GM12878 (cell line): ENCODE measurements around the gene ASB15.

ENCODE experiments used
- BCL3 ChIP-seq: IDR thresholded peaks from 2 replicates; pipeline ENCODE4 v1.6.1; 2011; ENCODE audit warnings: borderline replicate concordance, low read depth, mild to moderate bottlenecking, moderate library complexity, low read length; ENCODE audit not compliant: insufficient read depth, poor library complexity, severe bottlenecking
- BHLHE40 ChIP-seq, 2 experiments: fragments of 450-650 bp in 1 of 2; IDR thresholded peaks; 2 replicates each; pipeline ENCODE4 v1.6.1; 2011 to 2017; ENCODE audit warnings: low read depth in 2 of 2, borderline replicate concordance in 1 of 2, improper control_type of control experiment in 1 of 2, low read length in 1 of 2, mild to moderate bottlenecking in 1 of 2
- CEBPB ChIP-seq, 2 experiments: fragments of 150-350 bp in 1 of 2; IDR thresholded peaks; 2 replicates each; pipeline ENCODE4 v1.6.1; 2012 to 2014; ENCODE audit warnings: low read depth in 2 of 2, low read length in 2 of 2, borderline replicate concordance in 1 of 2, inconsistent platforms in 1 of 2
- CHD1 ChIP-seq: IDR thresholded peaks from 2 replicates; pipeline ENCODE4 v1.6.1; 2012; ENCODE audit warnings: low read depth, low read length, improper control_type of control experiment
- CTCF ChIP-seq, 3 experiments: IDR thresholded peaks in 2 of 3; conservative IDR thresholded peaks in 1 of 3; 2 replicates each; pipeline ENCODE4 v1.5.1; 2011; ENCODE audit warnings: low read depth in 3 of 3, low read length in 3 of 3, mild to moderate bottlenecking in 3 of 3, control low read depth in 2 of 3, moderate library complexity in 2 of 3, inconsistent platforms in 1 of 3, mixed read lengths in 1 of 3; ENCODE audit not compliant: control insufficient read depth in 2 of 3, insufficient read depth in 1 of 3; ENCODE audit errors: extremely low read depth in 1 of 3
- E2F8 ChIP-seq: fragments of 450-650 bp; IDR thresholded peaks from 2 replicates; pipeline ENCODE4 v1.6.1; 2018; ENCODE audit warnings: mild to moderate bottlenecking, low read depth, moderate library complexity; ENCODE audit not compliant: partially characterized antibody
- ESRRA ChIP-seq: IDR thresholded peaks from 2 replicates; pipeline ENCODE4 v1.6.1; 2012; ENCODE audit warnings: mild to moderate bottlenecking, low read length, improper control_type of control experiment
- JUND ChIP-seq: IDR thresholded peaks from 2 replicates; pipeline ENCODE4 v1.6.1; 2012; ENCODE audit warnings: low read depth, mild to moderate bottlenecking, low read length, improper control_type of control experiment, moderate library complexity
- POLR2A ChIP-seq: IDR thresholded peaks from 2 replicates; pipeline ENCODE4 v1.6.1; 2011; ENCODE audit warnings: low read depth, mild to moderate bottlenecking, low read length
- POLR2AphosphoS5 ChIP-seq: IDR thresholded peaks from 2 replicates; pipeline ENCODE4 v1.6.1; 2011; ENCODE audit warnings: mild to moderate bottlenecking, low read length, inconsistent platforms
- RAD51 ChIP-seq: fragments of 450-650 bp; IDR thresholded peaks from 2 replicates; pipeline ENCODE4 v1.6.1; 2016; ENCODE audit warnings: moderate library complexity, mild to moderate bottlenecking, inconsistent platforms
- TBL1XR1 ChIP-seq: IDR thresholded peaks from 2 replicates; pipeline ENCODE4 v1.6.1; 2012; ENCODE audit warnings: low read depth, low read length, improper control_type of control experiment
- ZBTB40 ChIP-seq: fragments of 450-650 bp; IDR thresholded peaks from 2 replicates; pipeline ENCODE4 v1.6.1; 2016; ENCODE audit warnings: mild to moderate bottlenecking, moderate library complexity, borderline replicate concordance

- no peak for TF ChIP-seq CEBPB (IDR thresholded peaks at IDR 0.05; ENCODE audit: borderline replicate concordance in 1 of 2, low read depth in 2 of 2, low read length in 2 of 2)
- no peak for TF ChIP-seq BCL3
- no peak for TF ChIP-seq ZBTB40
- no peak for TF ChIP-seq BHLHE40 (IDR thresholded peaks at IDR 0.05; ENCODE audit: borderline replicate concordance in 1 of 2, low read depth in 2 of 2, low read length in 1 of 2)
- TF ChIP-seq RAD51, result no peak
- no peak for TF ChIP-seq POLR2A
- TF ChIP-seq CTCF (IDR thresholded peaks at IDR 0.05 in 2 of 3, conservative IDR thresholded peaks at IDR 0.05 in 1 of 3; ENCODE audit: control insufficient read depth in 2 of 3, extremely low read depth in 1 of 3, insufficient read depth in 1 of 3, low read depth in 3 of 3, low read length in 3 of 3), result no peak
- no peak for TF ChIP-seq POLR2AphosphoS5
- TF ChIP-seq JUND, result no peak
- no peak for TF ChIP-seq ESRRA
- no peak for TF ChIP-seq E2F8
- no peak for TF ChIP-seq TBL1XR1
- no peak for TF ChIP-seq CHD1
Measured at GRCh38 chr7:123562121-123562520, 39.5 kb upstream of the ASB15 start.
